22Rv1 (cell line): ENCODE results near the gene REC8.
"Not testable (repeated sequence)": the region's sequence is repeated elsewhere in the genome, so short reads cannot be mapped to it uniquely, and the experiment has no call there.

Source experiments
- H3K27ac ChIP-seq: fragments of 450-650 bp; 2 replicates; pipeline ENCODE4 v1.5.1; 2017
- ZFX ChIP-seq: fragments of 450-650 bp; IDR thresholded peaks from 2 replicates; pipeline ENCODE4 v1.6.1; 2017; ENCODE audit warnings: antibody characterized with exemption, borderline replicate concordance
- TF ChIP-seq, protein P1 (sequence below): fragments of 450-650 bp; IDR thresholded peaks from 2 replicates; pipeline ENCODE4 v1.5.1; 2017; ENCODE audit warnings: mild to moderate bottlenecking

Gene REC8

DNA sequence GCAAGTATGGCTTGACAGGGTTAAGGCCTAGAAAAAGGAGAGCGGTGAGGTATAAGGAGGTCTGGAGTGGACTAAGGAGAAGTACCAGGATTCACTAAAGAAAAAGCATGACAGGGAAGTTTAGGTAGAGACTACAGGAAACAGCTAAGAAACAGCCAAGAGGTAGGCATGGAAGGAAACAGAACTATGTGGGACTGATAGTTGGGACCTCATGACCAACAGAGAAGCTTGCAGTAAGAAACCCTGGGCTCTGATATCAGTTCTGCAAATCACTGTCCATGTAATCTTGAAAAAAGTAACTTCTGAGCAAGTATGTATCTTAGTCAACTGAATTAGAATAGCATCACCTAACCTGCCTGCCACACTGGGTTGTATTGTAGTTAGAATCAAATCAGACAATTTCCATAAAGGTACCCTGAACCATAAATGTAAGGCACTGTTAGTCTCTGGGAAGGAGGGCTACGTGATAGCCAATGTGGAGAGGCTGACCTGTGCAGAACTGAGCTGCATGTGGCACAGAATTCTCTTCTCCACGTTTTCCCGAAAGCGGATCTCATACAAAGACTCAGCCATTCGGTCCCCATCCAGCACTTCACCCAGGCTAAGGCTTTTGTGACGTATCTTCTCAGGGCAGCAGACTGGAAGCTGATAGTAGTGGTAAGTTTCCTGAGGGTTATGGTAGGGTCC is 22.4 kb downstream of the REC8 start:
- H3K27ac ChIP-seq, result peak overlapping the region; percentile 92
- TF ChIP-seq, protein P1, sequence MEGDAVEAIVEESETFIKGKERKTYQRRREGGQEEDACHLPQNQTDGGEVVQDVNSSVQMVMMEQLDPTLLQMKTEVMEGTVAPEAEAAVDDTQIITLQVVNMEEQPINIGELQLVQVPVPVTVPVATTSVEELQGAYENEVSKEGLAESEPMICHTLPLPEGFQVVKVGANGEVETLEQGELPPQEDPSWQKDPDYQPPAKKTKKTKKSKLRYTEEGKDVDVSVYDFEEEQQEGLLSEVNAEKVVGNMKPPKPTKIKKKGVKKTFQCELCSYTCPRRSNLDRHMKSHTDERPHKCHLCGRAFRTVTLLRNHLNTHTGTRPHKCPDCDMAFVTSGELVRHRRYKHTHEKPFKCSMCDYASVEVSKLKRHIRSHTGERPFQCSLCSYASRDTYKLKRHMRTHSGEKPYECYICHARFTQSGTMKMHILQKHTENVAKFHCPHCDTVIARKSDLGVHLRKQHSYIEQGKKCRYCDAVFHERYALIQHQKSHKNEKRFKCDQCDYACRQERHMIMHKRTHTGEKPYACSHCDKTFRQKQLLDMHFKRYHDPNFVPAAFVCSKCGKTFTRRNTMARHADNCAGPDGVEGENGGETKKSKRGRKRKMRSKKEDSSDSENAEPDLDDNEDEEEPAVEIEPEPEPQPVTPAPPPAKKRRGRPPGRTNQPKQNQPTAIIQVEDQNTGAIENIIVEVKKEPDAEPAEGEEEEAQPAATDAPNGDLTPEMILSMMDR, result no peak
- TF ChIP-seq ZFX, result no peak

- peak overlapping the region; percentile 92 for H3K27ac ChIP-seq
- TF ChIP-seq ZFX, result no peak
- TF ChIP-seq, protein P1, result no peak
These were observed 22.9 kb downstream of the REC8 start for GRCh38 chr14:24194873-24195185.

GRCh38 chr14:24195186-24196070 is 23.5 kb downstream of the REC8 start, which contains the start of gene TM9SF1:
TSS of gene TM9SF1 (minus strand) at chr14:24195441. CDS start at chr14:24195019, 422 bp downstream.
- TF ChIP-seq, protein P1, result no peak
- TF ChIP-seq ZFX, result no peak

GRCh38 chr14:24196071-24197055 is 24.5 kb downstream of the REC8 start:
- TF ChIP-seq, protein P1, result no peak
- TF ChIP-seq ZFX, result no peak
- H3K27ac ChIP-seq, result peak overlapping the region; percentile 92

More at GRCh38 chr14:24195186-24196070, 23.5 kb downstream of the REC8 start, which contains the start of gene TM9SF1:
- peak within 1 kb of the TSS; percentile 92 for H3K27ac ChIP-seq

DNA sequence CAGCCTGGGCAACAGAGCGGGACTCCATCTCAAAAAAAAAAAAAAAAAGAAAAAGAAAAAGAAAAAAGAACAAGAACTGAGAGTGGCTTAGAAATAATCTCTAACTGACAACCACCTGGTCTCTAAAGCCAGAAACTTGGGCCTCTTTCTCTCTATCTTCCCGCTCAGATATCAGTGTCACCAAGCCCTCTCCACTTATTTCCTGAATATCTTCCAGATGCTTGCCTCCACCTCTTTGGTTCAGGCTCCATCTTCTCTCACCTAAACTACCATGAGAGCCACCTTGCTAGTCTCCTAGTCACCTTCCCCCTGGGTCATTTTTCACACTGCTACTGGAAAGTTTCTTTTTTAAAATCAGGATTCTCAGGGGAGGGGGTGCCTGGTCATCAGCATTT is 25.2 kb downstream of the REC8 start:
- TF ChIP-seq, protein P1, result no peak
- no peak for TF ChIP-seq ZFX
- H3K27ac ChIP-seq, result peak overlapping the region; percentile 92

DNA sequence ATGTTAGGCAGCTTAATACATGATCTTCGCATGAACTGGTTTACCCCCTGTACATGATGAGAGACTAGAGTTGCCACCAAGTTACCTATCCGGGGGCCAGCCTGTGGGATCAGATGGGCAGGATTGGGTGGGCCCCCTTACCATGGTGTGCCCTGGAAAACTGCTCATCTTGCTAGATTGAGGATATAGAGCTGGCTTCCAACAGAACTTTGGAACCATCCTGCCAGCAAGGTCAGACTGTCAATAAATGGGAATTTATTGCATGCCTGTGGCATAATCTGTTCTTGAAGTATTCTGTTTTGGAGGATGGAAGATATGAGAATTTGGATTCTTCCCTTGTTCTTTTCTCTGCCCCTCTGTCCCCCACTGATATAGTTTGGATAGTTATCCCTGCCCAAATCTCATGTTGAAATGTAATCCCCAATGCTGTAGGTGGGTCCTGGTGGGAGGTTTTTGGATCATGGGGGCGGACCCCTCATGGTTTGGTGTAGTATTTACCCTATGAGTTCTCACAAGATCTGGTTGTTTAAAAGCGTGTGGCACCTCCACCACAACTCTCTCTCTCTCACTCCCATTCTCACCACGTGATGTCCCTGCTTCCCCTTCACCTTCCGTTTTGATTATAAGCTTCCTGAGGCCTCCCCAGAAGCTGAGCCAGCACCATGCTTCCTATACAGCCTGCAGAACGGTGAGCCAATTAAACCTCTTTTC is 27.1 kb downstream of the REC8 start:
- H3K27ac ChIP-seq, result no peak overlapping the region

GRCh38 chr14:24202538-24202937 is 30.7 kb downstream of the REC8 start:
- not testable (repeated sequence) for H3K27ac ChIP-seq

More for the DNA sequence above, 27.1 kb downstream of the REC8 start:
- TF ChIP-seq, protein P1, result no peak
- no peak for TF ChIP-seq ZFX

DNA sequence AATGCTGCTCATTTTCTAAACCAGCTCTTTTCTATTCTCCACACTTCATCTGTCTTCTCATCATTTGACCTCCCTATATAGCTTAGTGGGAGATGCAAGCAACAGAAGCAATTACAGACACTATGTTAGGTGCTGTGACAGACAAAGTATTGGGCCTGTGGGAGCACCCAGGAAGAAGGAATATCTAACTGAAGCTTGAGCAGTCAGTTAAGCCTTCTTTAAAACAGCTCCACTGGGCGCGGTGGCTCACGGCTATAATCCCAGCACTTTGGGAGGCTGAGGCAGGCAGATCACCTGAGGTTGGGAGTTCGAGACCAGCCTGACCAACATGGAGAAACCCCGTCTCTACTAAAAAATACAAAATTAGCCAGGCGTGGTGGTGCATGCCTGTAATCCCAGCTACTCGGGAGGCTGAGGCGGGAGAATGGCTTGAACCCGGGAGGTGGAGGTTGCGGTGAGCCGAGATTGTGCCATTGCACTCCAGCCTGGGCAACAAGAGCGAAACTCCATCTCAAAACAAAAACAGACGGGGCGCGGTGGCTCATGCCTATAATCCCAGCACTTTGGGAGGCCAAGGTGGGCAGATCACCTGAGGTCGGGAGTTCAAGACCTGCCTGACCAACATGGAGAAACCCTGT is 31.5 kb downstream of the REC8 start:
- H3K27ac ChIP-seq, result not testable (repeated sequence)
